GM23248 (cell line): ENCODE data around the gene CAMTA2. TPM values are rescaled to one million over a fixed set of nuclear protein-coding genes. Genes with fewer than 3 reads are reported as not detected.
A peak's percentile ranks its signal among the peaks of the same experiment; 100 is the strongest.

Experiments
- DNase-seq: peaks from one replicate; pipeline ENCODE4 v3.0.0-alpha.2; 2015
- H2AFZ ChIP-seq: fragments of 200-600 bp; sonication (generic); 2 replicates; pipeline ENCODE4 v1.6.1; 2016; ENCODE audit warnings: antibody characterized with exemption
- H3F3A ChIP-seq: fragments of 200-600 bp; sonication (generic); 2 replicates; pipeline ENCODE4 v1.6.1; 2016; ENCODE audit warnings: mild to moderate bottlenecking, antibody characterized with exemption, mixed run types; ENCODE audit not compliant: insufficient read depth
- H3K27ac ChIP-seq: fragments of 200-600 bp; sonication (generic); 2 replicates; pipeline ENCODE4 v1.5.1; 2016; ENCODE audit warnings: mild to moderate bottlenecking
- H3K27me3 ChIP-seq: fragments of 200-600 bp; sonication (generic); replicated peaks from 2 replicates; pipeline ENCODE4 v1.6.1; 2016; ENCODE audit warnings: mild to moderate bottlenecking; ENCODE audit not compliant: insufficient read depth
- H3K36me3 ChIP-seq: fragments of 200-600 bp; sonication (generic); 2 replicates; pipeline ENCODE4 v1.6.1; 2016; ENCODE audit warnings: low read depth, mild to moderate bottlenecking
- H3K4me1 ChIP-seq: fragments of 200-600 bp; sonication (generic); 2 replicates; pipeline ENCODE4 v1.6.1; 2016; ENCODE audit warnings: mild to moderate bottlenecking; ENCODE audit not compliant: insufficient read depth
- H3K4me2 ChIP-seq: fragments of 200-600 bp; sonication (generic); one replicate; pipeline ENCODE4 v1.6.1; 2016; ENCODE audit warnings: mild to moderate bottlenecking; ENCODE audit not compliant: unreplicated experiment
- H3K4me3 ChIP-seq: fragments of 200-600 bp; sonication (generic); 2 replicates; pipeline ENCODE4 v1.5.1; 2016; ENCODE audit warnings: mild to moderate bottlenecking
- H3K79me2 ChIP-seq: fragments of 200-600 bp; sonication (generic); 2 replicates; pipeline ENCODE4 v1.6.1; 2016; ENCODE audit warnings: mild to moderate bottlenecking; ENCODE audit not compliant: insufficient read depth
- H3K9ac ChIP-seq: fragments of 200-600 bp; sonication (generic); 2 replicates; pipeline ENCODE4 v1.6.1; 2016; ENCODE audit warnings: mild to moderate bottlenecking
- H3K9me2 ChIP-seq: fragments of 200-600 bp; sonication (generic); 2 replicates; pipeline ENCODE4 v1.6.1; 2016; ENCODE audit warnings: mixed run types, mild to moderate bottlenecking, moderate library complexity; ENCODE audit not compliant: insufficient read depth
- H3K9me3 ChIP-seq: fragments of 200-600 bp; sonication (generic); one replicate; pipeline ENCODE4 v1.6.1; 2017; ENCODE audit warnings: low read depth
- H4K20me1 ChIP-seq: fragments of 200-600 bp; sonication (generic); 2 replicates; pipeline ENCODE4 v1.6.0; 2016; ENCODE audit not compliant: insufficient read depth
- EZH2 ChIP-seq: fragments of 200-600 bp; sonication (generic); IDR thresholded peaks from 2 replicates; pipeline ENCODE4 v1.6.1; 2018; ENCODE audit warnings: antibody characterized with exemption, mild to moderate bottlenecking; ENCODE audit not compliant: insufficient read depth, poor library complexity, severe bottlenecking
- EZH2phosphoT487 ChIP-seq: fragments of 200-600 bp; sonication (generic); IDR thresholded peaks from 2 replicates; pipeline ENCODE4 v1.6.1; 2018; ENCODE audit warnings: antibody characterized with exemption, moderate library complexity, mild to moderate bottlenecking, low read depth; ENCODE audit not compliant: insufficient read depth
- WGBS, 2 experiments: methylation state at CpG; one replicate each; pipeline ENCODE4 v1.1.6; 2015 to 2017; ENCODE audit warnings: low lambda C conversion rate in 2 of 2, low coverage in 1 of 2; ENCODE audit errors: missing lambda C conversion rate in 2 of 2; 5-methylcytosine and 5-hydroxymethylcytosine counted together
- in situ Hi-C: fragments of 300-500 bp; cut with MboI; formaldehyde crosslinking; loops from 2 replicates; pipeline ENCODE4 v1.15.0; 2020
- polyA plus RNA-seq: library from polyadenylated mRNA; unstranded; fragments of >200 nt; fragmentation: Nextera tagmentation; extraction: Ambion mirVana; gene quantifications from 2 replicates; pipeline ENCODE4 v1.2.1, GENCODE V29; 2016
- total RNA-seq: library from RNA; depleted of rRNA; stranded (reverse); fragments of >200 nt; shearing (Covaris generic); gene quantifications from 2 replicates; pipeline ENCODE4 v1.2.3, GENCODE V29; 2014; rRNA removed

The CAMTA2 gene, protein sequence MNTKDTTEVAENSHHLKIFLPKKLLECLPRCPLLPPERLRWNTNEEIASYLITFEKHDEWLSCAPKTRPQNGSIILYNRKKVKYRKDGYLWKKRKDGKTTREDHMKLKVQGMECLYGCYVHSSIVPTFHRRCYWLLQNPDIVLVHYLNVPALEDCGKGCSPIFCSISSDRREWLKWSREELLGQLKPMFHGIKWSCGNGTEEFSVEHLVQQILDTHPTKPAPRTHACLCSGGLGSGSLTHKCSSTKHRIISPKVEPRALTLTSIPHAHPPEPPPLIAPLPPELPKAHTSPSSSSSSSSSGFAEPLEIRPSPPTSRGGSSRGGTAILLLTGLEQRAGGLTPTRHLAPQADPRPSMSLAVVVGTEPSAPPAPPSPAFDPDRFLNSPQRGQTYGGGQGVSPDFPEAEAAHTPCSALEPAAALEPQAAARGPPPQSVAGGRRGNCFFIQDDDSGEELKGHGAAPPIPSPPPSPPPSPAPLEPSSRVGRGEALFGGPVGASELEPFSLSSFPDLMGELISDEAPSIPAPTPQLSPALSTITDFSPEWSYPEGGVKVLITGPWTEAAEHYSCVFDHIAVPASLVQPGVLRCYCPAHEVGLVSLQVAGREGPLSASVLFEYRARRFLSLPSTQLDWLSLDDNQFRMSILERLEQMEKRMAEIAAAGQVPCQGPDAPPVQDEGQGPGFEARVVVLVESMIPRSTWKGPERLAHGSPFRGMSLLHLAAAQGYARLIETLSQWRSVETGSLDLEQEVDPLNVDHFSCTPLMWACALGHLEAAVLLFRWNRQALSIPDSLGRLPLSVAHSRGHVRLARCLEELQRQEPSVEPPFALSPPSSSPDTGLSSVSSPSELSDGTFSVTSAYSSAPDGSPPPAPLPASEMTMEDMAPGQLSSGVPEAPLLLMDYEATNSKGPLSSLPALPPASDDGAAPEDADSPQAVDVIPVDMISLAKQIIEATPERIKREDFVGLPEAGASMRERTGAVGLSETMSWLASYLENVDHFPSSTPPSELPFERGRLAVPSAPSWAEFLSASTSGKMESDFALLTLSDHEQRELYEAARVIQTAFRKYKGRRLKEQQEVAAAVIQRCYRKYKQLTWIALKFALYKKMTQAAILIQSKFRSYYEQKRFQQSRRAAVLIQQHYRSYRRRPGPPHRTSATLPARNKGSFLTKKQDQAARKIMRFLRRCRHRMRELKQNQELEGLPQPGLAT
- 4.8 and 10.1 TPM in 2 replicates for total RNA-seq
- polyA plus RNA-seq: 26.5 and 28.8 TPM in 2 replicates

- H3K9ac ChIP-seq: peak within 1 kb of the TSS; percentile 83
- DNase-seq: peak; percentile 80
- no peaks in the 10 kb centered on the region for H3K9me3 ChIP-seq
- H2AFZ ChIP-seq: peak within 1 kb of the TSS; percentile 88
- TF ChIP-seq EZH2phosphoT487 (no peak), EZH2 (no peak)
- H3F3A ChIP-seq: peaks cover 5% of the 10 kb centered on the region; the same call in 1 of the 2 replicates
- peaks cover 9% of the 10 kb centered on the region for H3K4me1 ChIP-seq
- H4K20me1 ChIP-seq: no peaks in the 10 kb centered on the region
- H3K27ac ChIP-seq: peak within 1 kb of the TSS; percentile 51
- peak within 1 kb of the TSS; percentile 81 for H3K4me3 ChIP-seq
- H3K27me3 ChIP-seq: no peaks in the 10 kb centered on the region
- peaks cover 38% of the 10 kb centered on the region for H3K79me2 ChIP-seq
- no peaks in the 10 kb centered on the region for H3K36me3 ChIP-seq
- H3K9me2 ChIP-seq: no peaks in the 10 kb centered on the region
- WGBS, 2 experiments: 1 to 2% methylated on average over 54 to 75 of the region's 78 CpGs
- in situ Hi-C loops: no loop called here
- H3K4me2 ChIP-seq: peak within 1 kb of the TSS; percentile 87
Measured at GRCh38 chr17:4986951-4987766, at the start of gene CAMTA2. Gene CAMTA2, minus strand, starts transcription at chr17:4987675. Its CDS starts 1,453 bp downstream, at chr17:4986222.

- Histone ChIP-seq H3K27ac (no peak within 1 kb of the TSS), H3K79me2 (no peaks in the 10 kb centered on the region), H3K9me2 (no peaks in the 10 kb centered on the region), H3F3A (peaks cover 5% of the 10 kb centered on the region; the same call in 1 of the 2 replicates), H3K36me3 (no peaks in the 10 kb centered on the region), H3K27me3 (no peaks in the 10 kb centered on the region; the same call in 1 of the 2 replicates), H3K4me3 (peak within 1 kb of the TSS; percentile 63), H2AFZ (peak within 1 kb of the TSS; percentile 77), H4K20me1 (no peaks in the 10 kb centered on the region), H3K4me1 (no peaks in the 10 kb centered on the region), H3K4me2 (peak within 1 kb of the TSS; percentile 73), H3K9me3 (no peaks in the 10 kb centered on the region), H3K9ac (peak within 1 kb of the TSS; percentile 36)
- in situ Hi-C loops: no loop called here
- 5 to 6% methylated on average over 24 of the region's 24 CpGs for WGBS, 2 experiments
- TF ChIP-seq EZH2: no peak
- TF ChIP-seq EZH2phosphoT487: no peak
- DNase-seq: peak; percentile 24
Measured at GRCh38 chr17:5035315-5035714, 47.8 kb upstream of the CAMTA2 start, which contains the start of gene SLC52A1. Gene SLC52A1, minus strand, starts transcription at chr17:5035426. Its CDS starts 820 bp downstream, at chr17:5034606.

GRCh38 chr17:5034651-5035050 is 47.2 kb upstream of the CAMTA2 start:
- Histone ChIP-seq H3K27ac (no peak overlapping the region), H3K79me2 (no peaks in the 10 kb centered on the region), H3K27me3 (no peaks in the 10 kb centered on the region; the same call in 1 of the 2 replicates), H3K9ac (no peak overlapping the region), H4K20me1 (no peaks in the 10 kb centered on the region), H2AFZ (no peak overlapping the region; the same call in 1 of the 2 replicates), H3K4me2 (no peak overlapping the region), H3K4me1 (no peaks in the 10 kb centered on the region), H3K4me3 (no peak overlapping the region), H3F3A (peaks cover 6% of the 10 kb centered on the region; the same call in 1 of the 2 replicates), H3K9me3 (no peaks in the 10 kb centered on the region), H3K9me2 (no peaks in the 10 kb centered on the region), H3K36me3 (no peaks in the 10 kb centered on the region)
- WGBS, 2 experiments: 58 to 65% methylated on average over 5 to 14 of the region's 14 CpGs
- TF ChIP-seq EZH2phosphoT487: no peak
- TF ChIP-seq EZH2: no peak
- DNase-seq: no peak
- in situ Hi-C loops: no loop called here
